HG03571 (cell line): Measurements from ENCODE around the gene GALK2.

Experiments used
- ATAC-seq: cut with Tn5 transposase; IDR thresholded peaks from one replicate; pipeline ENCODE4 v1.9.1; 2021; ENCODE audit not compliant: unreplicated experiment

GALK2 gene

GRCh38 chr15:49278751-49279150 is 108.7 kb downstream of the GALK2 start:
- no peak for ATAC-seq

GRCh38 chr15:49279521-49280456 is 109.7 kb downstream of the GALK2 start:
- no peak for ATAC-seq

GRCh38 chr15:49282366-49282765 is 112.3 kb downstream of the GALK2 start:
- ATAC-seq = no peak

DNA sequence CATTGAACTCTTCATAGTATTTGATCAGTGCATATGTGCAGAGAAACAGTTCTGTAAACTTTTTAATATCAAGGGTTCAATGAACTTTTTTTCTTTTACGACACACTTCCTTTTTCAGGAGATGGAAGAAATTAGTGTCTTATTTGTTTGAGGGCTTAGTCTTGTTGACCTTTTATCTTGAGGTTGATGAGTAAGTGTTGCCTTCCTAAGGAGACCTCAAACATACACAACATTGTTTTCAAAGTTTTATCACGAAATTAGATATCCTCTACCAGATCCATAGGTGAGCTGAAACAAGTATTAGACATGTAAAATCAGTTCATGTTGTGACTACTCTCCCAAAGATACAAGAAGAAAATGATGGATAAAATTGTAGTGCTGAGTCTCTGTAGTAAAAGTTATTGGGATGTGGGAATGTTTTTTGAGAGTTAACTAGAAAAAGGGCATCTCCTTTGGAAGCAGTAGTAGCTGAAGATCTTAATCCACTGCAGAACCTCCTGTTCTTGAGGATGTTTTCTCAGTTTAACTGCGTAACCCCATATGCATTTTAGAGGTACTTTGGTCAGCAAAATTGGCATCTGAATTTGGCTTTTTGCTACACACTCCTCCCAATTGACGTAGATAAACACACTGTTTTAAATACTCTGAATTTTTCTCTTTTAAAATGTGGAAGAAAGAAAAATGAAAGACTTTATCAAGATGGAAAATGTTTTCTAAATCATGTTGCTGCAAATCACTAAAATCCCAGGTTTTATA is 116.8 kb downstream of the GALK2 start:
- no peak for ATAC-seq

GRCh38 chr15:49287481-49287880 is 117.4 kb downstream of the GALK2 start:
- no peak for ATAC-seq

DNA sequence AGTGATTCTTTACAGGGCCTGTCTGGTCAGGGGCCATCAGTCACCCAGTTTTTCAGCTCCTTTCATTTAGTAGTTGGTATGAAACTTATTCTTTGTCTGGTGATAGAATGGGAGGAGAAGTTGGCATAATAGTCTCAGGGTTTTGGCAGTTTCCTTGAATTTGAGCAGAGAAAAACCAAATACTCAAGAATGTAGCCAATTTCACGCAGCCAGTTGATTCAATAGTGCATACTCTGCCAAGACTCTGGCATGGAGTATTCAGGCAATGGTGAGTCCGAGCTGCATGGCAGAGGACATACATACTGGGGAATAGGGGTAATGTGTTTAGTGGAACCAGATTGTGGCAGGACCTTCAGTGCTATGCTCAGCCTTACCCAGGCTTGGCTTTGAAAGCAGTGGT is 118.3 kb downstream of the GALK2 start:
- no peak for ATAC-seq

DNA sequence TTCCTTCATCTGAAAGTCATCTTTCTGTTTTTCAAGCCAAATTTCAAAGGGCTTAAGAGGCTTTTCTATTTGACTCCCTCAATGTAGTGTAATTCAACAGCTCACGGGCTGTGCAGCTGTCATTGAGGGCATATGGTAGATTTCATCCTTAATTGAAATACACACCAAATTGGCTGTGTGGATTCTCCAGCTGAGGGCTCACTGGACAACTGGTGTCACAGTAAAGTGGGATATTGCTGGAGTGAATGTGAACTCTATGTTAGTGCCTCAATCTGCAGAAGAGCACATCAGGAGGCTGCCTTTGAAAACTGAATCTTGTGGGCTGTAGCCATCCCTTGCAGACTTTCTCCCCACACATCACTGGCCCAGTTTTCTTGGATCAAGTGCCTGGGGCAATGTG is 120.1 kb downstream of the GALK2 start:
- ATAC-seq = no peak

- ATAC-seq = no peak
Measured at GRCh38 chr15:49293941-49294340, 123.9 kb downstream of the GALK2 start.

- no peak for ATAC-seq
Measured at GRCh38 chr15:49296258-49296657, 126.2 kb downstream of the GALK2 start.

DNA sequence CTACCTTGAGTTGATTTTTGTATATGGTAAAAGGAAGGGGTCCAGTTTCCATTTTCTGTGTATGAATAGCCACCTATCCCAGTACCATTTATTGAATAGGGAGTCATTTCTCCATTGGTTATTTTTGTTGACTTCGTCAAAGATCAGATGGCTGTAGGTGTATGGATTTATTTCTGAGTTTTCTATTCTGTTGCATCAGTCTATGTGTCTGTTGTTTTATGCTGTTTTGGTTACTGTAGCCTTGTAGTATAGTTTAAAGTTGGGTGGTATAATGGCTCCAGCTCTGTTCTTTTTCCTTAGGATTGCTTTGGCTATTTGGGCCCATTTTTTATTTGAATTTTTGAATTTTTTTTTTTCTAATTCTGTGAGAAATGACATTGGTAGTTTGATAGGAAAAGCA is 127.5 kb downstream of the GALK2 start:
- no peak for ATAC-seq

GRCh38 chr15:49300856-49301255 is 130.8 kb downstream of the GALK2 start:
- ATAC-seq = no peak

GRCh38 chr15:49301562-49301961 is 131.5 kb downstream of the GALK2 start:
- no peak for ATAC-seq

DNA sequence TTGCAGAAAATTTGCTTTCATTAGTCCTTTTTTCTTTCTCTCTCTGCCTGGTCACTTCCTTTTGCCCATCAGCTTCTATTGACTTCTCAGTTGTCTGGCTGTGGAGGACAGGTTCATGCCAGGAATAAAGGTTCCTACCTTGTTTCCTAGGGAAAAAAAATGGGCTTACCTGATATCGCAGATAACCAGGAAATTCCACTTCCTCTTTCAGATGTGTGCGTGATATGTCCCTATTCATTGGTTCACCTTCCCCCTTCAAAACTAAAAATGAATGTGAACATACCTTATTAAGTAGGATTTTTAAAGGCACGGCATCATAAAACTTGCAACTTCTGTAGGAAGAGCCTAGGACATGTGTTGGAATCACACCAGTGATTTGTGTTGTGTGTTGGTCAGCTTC is 133.0 kb downstream of the GALK2 start:
- no peak for ATAC-seq

DNA sequence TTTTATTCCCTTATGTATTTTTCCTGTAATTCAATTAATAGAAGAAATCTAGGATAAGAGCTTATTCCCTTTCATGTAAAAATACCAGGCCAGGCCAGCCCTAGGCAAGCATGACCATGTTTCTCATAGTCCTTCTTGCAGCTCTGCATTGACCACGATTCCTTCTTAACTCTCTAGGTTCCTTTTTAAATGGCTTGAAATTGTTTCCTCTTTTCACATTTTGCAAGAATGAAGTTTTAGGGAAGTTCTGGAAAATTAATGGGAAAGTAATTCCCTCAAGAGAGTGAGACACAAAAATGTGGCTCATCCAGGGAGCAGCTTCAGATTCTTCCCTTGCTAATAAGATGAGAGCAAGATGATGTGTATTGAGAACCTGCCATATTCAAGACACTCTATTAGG is 136.5 kb downstream of the GALK2 start:
- no peak for ATAC-seq

DNA sequence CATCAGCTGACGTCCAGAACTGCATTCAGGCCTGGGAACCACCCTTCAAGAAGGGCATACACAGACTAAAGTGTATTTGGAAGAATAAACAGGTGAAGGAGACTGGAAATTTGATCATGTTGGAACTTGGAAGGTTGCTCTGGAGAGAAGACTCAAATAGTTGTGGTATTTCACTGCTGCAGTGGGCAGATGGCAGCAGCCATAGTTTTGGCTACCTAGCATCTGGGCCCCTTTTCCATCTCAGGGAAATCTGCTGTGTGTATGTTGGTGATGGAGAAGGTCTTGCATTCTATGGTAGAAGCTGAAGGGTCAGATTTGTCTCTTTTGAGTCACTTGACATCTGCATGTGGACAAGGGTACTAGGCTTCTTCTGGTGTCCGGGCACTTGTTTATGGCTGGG is 138.6 kb downstream of the GALK2 start:
- ATAC-seq = no peak

- no peak for ATAC-seq
Measured at GRCh38 chr15:49309889-49310288, 139.8 kb downstream of the GALK2 start.

- no peak for ATAC-seq
Measured at GRCh38 chr15:49313650-49314049, 143.6 kb downstream of the GALK2 start.

- ATAC-seq = no peak
Measured at GRCh38 chr15:49314716-49315115, 144.7 kb downstream of the GALK2 start.

DNA sequence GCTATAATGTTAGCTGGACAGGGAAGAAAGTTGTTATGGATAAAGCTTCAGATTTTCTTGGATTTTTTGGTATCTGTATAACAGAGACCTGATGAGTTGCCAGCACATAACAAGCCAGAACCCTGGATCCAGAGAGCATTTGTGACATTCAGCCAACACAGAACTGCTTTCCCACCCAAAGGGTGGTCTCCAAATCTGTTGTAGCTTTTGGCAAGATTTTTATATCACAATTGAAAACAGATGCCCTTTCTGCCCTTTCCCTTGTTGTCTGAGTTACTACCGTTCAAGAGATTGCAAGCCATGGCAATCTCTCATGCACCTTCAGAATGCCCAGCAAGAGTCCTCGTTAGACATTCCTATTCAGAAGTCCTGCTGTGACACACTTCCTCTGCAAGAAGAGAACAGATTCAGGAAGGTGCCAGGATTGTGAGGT is 145.4 kb downstream of the GALK2 start:
- ATAC-seq = no peak

DNA sequence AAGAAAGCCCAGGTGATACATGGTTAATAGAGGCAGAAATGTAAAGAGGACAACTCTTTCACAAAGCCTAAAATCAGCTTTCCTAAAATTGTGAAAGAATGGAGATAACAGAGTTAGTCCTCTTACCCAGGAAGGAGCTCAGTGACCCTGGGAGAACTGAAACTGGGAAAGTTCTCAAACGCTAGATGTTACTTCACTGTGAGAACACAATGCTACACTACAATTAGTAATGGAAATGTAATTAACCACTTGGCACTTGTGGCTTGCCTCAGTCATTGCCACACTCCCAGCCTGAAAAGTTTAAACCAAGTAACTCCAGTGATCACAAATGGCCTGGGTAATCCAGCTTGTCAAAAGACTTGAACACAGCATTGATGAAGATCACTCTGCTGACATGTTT is 150.3 kb downstream of the GALK2 start:
- no peak for ATAC-seq

DNA sequence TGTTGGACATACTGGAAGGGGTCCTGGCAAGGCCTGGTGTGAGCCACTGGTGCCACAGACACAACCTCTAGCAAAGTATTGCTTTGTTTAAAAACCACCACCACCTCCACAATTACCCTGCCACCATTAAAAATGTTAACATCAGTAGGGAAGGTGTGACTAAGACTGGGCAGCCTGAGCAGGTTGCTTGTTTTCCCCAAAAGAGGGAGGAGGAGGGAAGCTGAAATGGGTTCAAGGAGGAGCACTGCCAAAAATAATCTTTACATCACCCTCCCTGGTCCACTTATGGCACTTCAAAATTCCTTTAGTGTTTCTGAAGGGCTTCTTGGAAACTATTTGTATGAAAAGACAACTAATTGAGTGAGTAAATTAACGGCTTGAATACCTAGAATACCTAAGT is 153.2 kb downstream of the GALK2 start:
- no peak for ATAC-seq

DNA sequence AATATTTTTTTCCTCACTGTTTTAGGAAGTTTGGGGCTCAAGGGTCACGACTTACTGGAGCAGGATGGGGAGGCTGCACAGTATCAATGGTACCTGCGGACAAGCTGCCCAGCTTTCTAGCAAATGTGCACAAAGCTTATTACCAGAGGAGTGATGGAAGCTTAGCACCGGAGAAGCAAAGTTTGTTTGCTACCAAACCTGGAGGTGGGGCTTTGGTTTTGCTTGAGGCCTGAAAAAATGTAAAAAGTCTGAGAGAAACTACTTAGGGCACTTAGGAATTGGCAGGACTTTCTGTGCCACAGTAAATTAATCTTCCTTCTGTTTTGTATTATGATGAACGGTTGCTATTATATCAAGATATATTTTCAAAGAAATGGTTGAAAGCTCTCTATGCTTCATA is 157.9 kb downstream of the GALK2 start:
- no peak for ATAC-seq
